Thyroid gland (tissue), 4 donors: Measurements from ENCODE around the gene CCDC201. TPM values are rescaled to one million over a fixed set of nuclear protein-coding genes. Genes with fewer than 3 reads are reported as not detected.

Experiments used
- DNase-seq, 2 donors: peaks; one replicate each; pipeline ENCODE4 v3.0.0-alpha.2; 2019
- H3K27ac ChIP-seq, 3 donors: fragments of 200-600 bp; sonication (generic); 1 replicate in 2 of 3; 2 replicates in 1 of 3; pipeline ENCODE4 v1.5.1; 2016 to 2019; ENCODE audit warnings: mild to moderate bottlenecking in 1 of 3, moderate library complexity in 1 of 3
- H3K27me3 ChIP-seq: fragments of 200-600 bp; sonication (generic); one replicate; pipeline ENCODE4 v1.5.1; 2019
- H3K36me3 ChIP-seq, 2 donors: fragments of 200-600 bp; sonication (generic); one replicate each; pipeline ENCODE4 v1.5.1; 2016 to 2019
- H3K4me1 ChIP-seq, 2 donors: fragments of 200-600 bp; sonication (generic); one replicate each; pipeline ENCODE4 v1.5.1; 2017 to 2019
- H3K4me3 ChIP-seq, 3 donors: fragments of 200-600 bp; sonication (generic); replicated peaks in 1 of 3; 1 replicate in 2 of 3; 2 replicates in 1 of 3; pipeline ENCODE4 v1.5.1; 2016; ENCODE audit warnings: mild to moderate bottlenecking in 1 of 3
- H3K9me3 ChIP-seq: fragments of 200-600 bp; sonication (generic); one replicate; pipeline ENCODE4 v1.5.1; 2017
- CTCF ChIP-seq, 6 experiments: fragments of 200-600 bp in 3 of 6; fragments of 450-650 bp in 3 of 6; sonication (generic) in 3 of 6; IDR thresholded peaks; one replicate each; pipeline ENCODE4 v1.5.1; 2016 to 2019; ENCODE audit warnings: antibody characterized with exemption in 6 of 6, mild to moderate bottlenecking in 2 of 6, inconsistent platforms in 1 of 6, moderate library complexity in 1 of 6
- POLR2A ChIP-seq, 2 donors: fragments of 450-650 bp; IDR thresholded peaks; one replicate each; pipeline ENCODE4 v1.6.1; 2017; ENCODE audit warnings: antibody characterized with exemption in 2 of 2, mild to moderate bottlenecking in 2 of 2, moderate library complexity in 1 of 2
- WGBS, 2 donors: methylation state at CpG; one replicate each; pipeline ENCODE4 v1.1.5; 2017; 5-methylcytosine and 5-hydroxymethylcytosine counted together
- intact Hi-C: fragments of 100-400 bp; cut with DNase I; formaldehyde crosslinking; loops from one replicate; pipeline ENCODE4 v1.15.1; 2023
- total RNA-seq, 4 donors: library from RNA; depleted of rRNA; stranded (reverse); fragments of >200 nt; gene quantifications; one replicate each; pipeline ENCODE4 v1.2.3, GENCODE V29; 2016

Gene CCDC201
- total RNA-seq, 4 donors from 2014 or later: not detected

- Histone ChIP-seq H3K4me3 (no peak overlapping the region), H3K36me3 (no peaks in the 10 kb centered on the region), H3K27ac (no peak overlapping the region), H3K27me3 (no peaks in the 10 kb centered on the region), H3K9me3 (no peaks in the 10 kb centered on the region), H3K4me1 (no peaks in the 10 kb centered on the region)
- no peak for DNase-seq
- TF ChIP-seq CTCF (IDR thresholded peaks at IDR 0.05) (no peak), POLR2A (IDR thresholded peaks at IDR 0.05) (no peak)
- intact Hi-C loops: no loop called here
- WGBS, 2 donors: 96% methylated on average over 2 of the region's 2 CpGs; no CpG with 5 or more reads in 1 of the 2 donors
Observed at GRCh38 chr7:45876519-45876918, 3.6 kb upstream of the CCDC201 start.

GRCh38 chr7:45874408-45875131 lies 1.7 kb upstream of the CCDC201 start:
- Histone ChIP-seq H3K27me3 (no peaks in the 10 kb centered on the region), H3K4me1 (no peaks in the 10 kb centered on the region), H3K36me3 (no peaks in the 10 kb centered on the region), H3K4me3 (no peak overlapping the region), H3K9me3 (no peaks in the 10 kb centered on the region), H3K27ac (no peak overlapping the region)
- intact Hi-C loops: no loop called here
- 90 to 97% methylated on average over 7 to 8 of the region's 8 CpGs for WGBS, 2 donors
- TF ChIP-seq POLR2A (IDR thresholded peaks at IDR 0.05): no peak
- no peak for TF ChIP-seq CTCF (IDR thresholded peaks at IDR 0.05)
- DNase-seq: no peak

- Histone ChIP-seq H3K9me3 (no peaks in the 10 kb centered on the region), H3K27ac (no peak overlapping the region), H3K4me1 (no peaks in the 10 kb centered on the region), H3K4me3 (no peak overlapping the region), H3K36me3 (no peaks in the 10 kb centered on the region), H3K27me3 (no peaks in the 10 kb centered on the region)
- no peak for TF ChIP-seq POLR2A (IDR thresholded peaks at IDR 0.05)
- no peak for TF ChIP-seq CTCF (IDR thresholded peaks at IDR 0.05)
- 76 to 77% methylated on average over 6 of the region's 6 CpGs for WGBS, 2 donors
- intact Hi-C loops: no loop called here
- no peak for DNase-seq
Observed at GRCh38 chr7:45873355-45873754, 473 bp upstream of the CCDC201 start.

GRCh38 chr7:45872116-45873034 lies 507 bp downstream of the CCDC201 start:
- H3K4me1 ChIP-seq: no peaks in the 10 kb centered on the region
- H3K9me3 ChIP-seq: no peaks in the 10 kb centered on the region
- H3K27me3 ChIP-seq: no peaks in the 10 kb centered on the region
- H3K36me3 ChIP-seq: no peaks in the 10 kb centered on the region
- WGBS, 2 donors: 54 to 80% methylated on average over 6 to 9 of the region's 10 CpGs
- no peak overlapping the region for H3K4me3 ChIP-seq
- no peak for DNase-seq
- H3K27ac ChIP-seq: no peak overlapping the region
- intact Hi-C loops: no loop called here
- TF ChIP-seq POLR2A (IDR thresholded peaks at IDR 0.05) (no peak), CTCF (IDR thresholded peaks at IDR 0.05) (peak in 1 of 6 experiments; percentile 29)

- no peaks in the 10 kb centered on the region for H3K36me3 ChIP-seq
- H3K27ac ChIP-seq: no peak overlapping the region
- intact Hi-C loops: loop anchor here (10.0 kb wide), 1 partner anchor 715 kb away; the partner anchor contains the start of gene RAMP3
- H3K27me3 ChIP-seq: no peaks in the 10 kb centered on the region
- H3K4me3 ChIP-seq: no peak overlapping the region
- no peak for TF ChIP-seq POLR2A (IDR thresholded peaks at IDR 0.05)
- TF ChIP-seq CTCF (IDR thresholded peaks at IDR 0.05): no peak
- DNase-seq: no peak
- 59 to 62% methylated on average over 4 of the region's 4 CpGs for WGBS, 2 donors
- no peaks in the 10 kb centered on the region for H3K9me3 ChIP-seq
- no peaks in the 10 kb centered on the region for H3K4me1 ChIP-seq
Observed at GRCh38 chr7:45869426-45869825, 3.5 kb downstream of the CCDC201 start.
